ENCODE measurements around the gene FUBP3. TPM values are rescaled to one million over a fixed set of nuclear protein-coding genes. Genes with fewer than 3 reads are reported as not detected.
"Not testable (repeated sequence)": the region's sequence is repeated elsewhere in the genome, so short reads cannot be mapped to it uniquely, and the experiment has no call there.

FUBP3 gene
- polyA plus RNA-seq, 1 donor: 67.9 TPM

GRCh38 chr9:130555061-130555460, 24.3 kb upstream of the FUBP3 start:
- H3K27me3 ChIP-seq (ENCODE audit: control insufficient read depth, insufficient read depth, low read length): peaks cover 4% of the 10 kb centered on the region
- no peak overlapping the region for H3K27ac ChIP-seq (ENCODE audit: low read length)
- no peak for DNase-seq
- WGBS (ENCODE audit: insufficient coverage, low lambda C conversion rate): no CpG with 5 or more reads among the region's 6 CpGs
- no peaks in the 10 kb centered on the region for H3K9me3 ChIP-seq (ENCODE audit: control insufficient read depth, low read depth, low read length)
- H3K36me3 ChIP-seq (ENCODE audit: control insufficient read depth, insufficient read depth, low read length): no peaks in the 10 kb centered on the region
- no peaks in the 10 kb centered on the region for H3K4me1 ChIP-seq (ENCODE audit: control insufficient read depth, insufficient read depth, low read length)
- no peak overlapping the region for H3K4me3 ChIP-seq (ENCODE audit: low read length)

DNA sequence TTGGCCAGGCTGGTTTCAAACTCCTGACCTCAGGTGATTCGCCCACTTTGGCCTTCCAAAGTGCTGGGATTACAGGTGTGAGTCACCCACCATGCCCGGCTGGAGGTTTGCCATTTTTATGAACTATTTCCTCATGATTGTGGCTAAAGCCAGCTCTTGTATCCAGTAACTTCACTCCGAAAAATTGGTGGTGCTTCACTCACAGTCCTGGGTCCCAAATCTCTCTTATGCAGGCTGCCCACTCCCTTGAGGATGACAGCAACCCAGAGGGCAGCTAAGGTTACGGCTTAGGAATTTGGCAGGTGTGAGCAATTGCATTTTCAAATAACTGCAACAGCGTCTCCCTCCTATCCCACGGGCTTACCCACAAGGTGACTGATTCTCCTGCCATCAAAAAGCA, 23.4 kb upstream of the FUBP3 start:
- Histone ChIP-seq H3K27me3 (ENCODE audit: control insufficient read depth, insufficient read depth, low read length) (peaks cover 4% of the 10 kb centered on the region), H3K36me3 (ENCODE audit: control insufficient read depth, insufficient read depth, low read length) (no peaks in the 10 kb centered on the region), H3K9me3 (ENCODE audit: control insufficient read depth, low read depth, low read length) (no peaks in the 10 kb centered on the region), H3K27ac (ENCODE audit: low read length) (no peak overlapping the region), H3K4me3 (ENCODE audit: low read length) (no peak overlapping the region), H3K4me1 (ENCODE audit: control insufficient read depth, insufficient read depth, low read length) (no peaks in the 10 kb centered on the region)
- no CpG with 5 or more reads among the region's 6 CpGs for WGBS (ENCODE audit: insufficient coverage, low lambda C conversion rate)
- DNase-seq: no peak

GRCh38 chr9:130556396-130557076, 22.8 kb upstream of the FUBP3 start:
- no peak for DNase-seq
- Histone ChIP-seq H3K4me1 (ENCODE audit: control insufficient read depth, insufficient read depth, low read length) (no peaks in the 10 kb centered on the region), H3K36me3 (ENCODE audit: control insufficient read depth, insufficient read depth, low read length) (no peaks in the 10 kb centered on the region), H3K27me3 (ENCODE audit: control insufficient read depth, insufficient read depth, low read length) (peaks cover 4% of the 10 kb centered on the region), H3K9me3 (ENCODE audit: control insufficient read depth, low read depth, low read length) (no peaks in the 10 kb centered on the region), H3K27ac (ENCODE audit: low read length) (no peak overlapping the region), H3K4me3 (ENCODE audit: low read length) (no peak overlapping the region)
- WGBS (ENCODE audit: insufficient coverage, low lambda C conversion rate): no CpG with 5 or more reads among the region's 18 CpGs

GRCh38 chr9:130557077-130557468, 22.3 kb upstream of the FUBP3 start:
- Histone ChIP-seq H3K4me1 (ENCODE audit: control insufficient read depth, insufficient read depth, low read length) (no peaks in the 10 kb centered on the region), H3K9me3 (ENCODE audit: control insufficient read depth, low read depth, low read length) (no peaks in the 10 kb centered on the region), H3K27me3 (ENCODE audit: control insufficient read depth, insufficient read depth, low read length) (peaks cover 4% of the 10 kb centered on the region), H3K36me3 (ENCODE audit: control insufficient read depth, insufficient read depth, low read length) (no peaks in the 10 kb centered on the region), H3K27ac (ENCODE audit: low read length) (no peak overlapping the region), H3K4me3 (ENCODE audit: low read length) (no peak overlapping the region)
- no peak for DNase-seq
- WGBS (ENCODE audit: insufficient coverage, low lambda C conversion rate): no CpG with 5 or more reads among the region's 6 CpGs

GRCh38 chr9:130561056-130561455, 18.3 kb upstream of the FUBP3 start:
- WGBS (ENCODE audit: insufficient coverage, low lambda C conversion rate): no CpG with 5 or more reads among the region's 2 CpGs
- no peaks in the 10 kb centered on the region for H3K4me1 ChIP-seq (ENCODE audit: control insufficient read depth, insufficient read depth, low read length)
- peaks cover 2% of the 10 kb centered on the region for H3K27me3 ChIP-seq (ENCODE audit: control insufficient read depth, insufficient read depth, low read length)
- H3K27ac ChIP-seq (ENCODE audit: low read length): no peak overlapping the region
- DNase-seq: no peak
- H3K36me3 ChIP-seq (ENCODE audit: control insufficient read depth, insufficient read depth, low read length): no peaks in the 10 kb centered on the region
- no peak overlapping the region for H3K4me3 ChIP-seq (ENCODE audit: low read length)
- no peaks in the 10 kb centered on the region for H3K9me3 ChIP-seq (ENCODE audit: control insufficient read depth, low read depth, low read length)

GRCh38 chr9:130562525-130562924, 16.9 kb upstream of the FUBP3 start:
- H3K27ac ChIP-seq (ENCODE audit: low read length); H3K4me1 ChIP-seq (ENCODE audit: control insufficient read depth, insufficient read depth, low read length); H3K36me3 ChIP-seq (ENCODE audit: control insufficient read depth, insufficient read depth, low read length); H3K9me3 ChIP-seq (ENCODE audit: control insufficient read depth, low read depth, low read length); H3K27me3 ChIP-seq (ENCODE audit: control insufficient read depth, insufficient read depth, low read length); DNase-seq; H3K4me3 ChIP-seq (ENCODE audit: low read length): not testable (repeated sequence)
- 60% methylated on average over 1 of the region's 4 CpGs for WGBS (ENCODE audit: insufficient coverage, low lambda C conversion rate)

- Histone ChIP-seq H3K9me3 (ENCODE audit: control insufficient read depth, low read depth, low read length) (no peaks in the 10 kb centered on the region), H3K4me3 (ENCODE audit: low read length) (no peak overlapping the region), H3K4me1 (ENCODE audit: control insufficient read depth, insufficient read depth, low read length) (no peaks in the 10 kb centered on the region), H3K27me3 (ENCODE audit: control insufficient read depth, insufficient read depth, low read length) (no peaks in the 10 kb centered on the region), H3K36me3 (ENCODE audit: control insufficient read depth, insufficient read depth, low read length) (no peaks in the 10 kb centered on the region), H3K27ac (ENCODE audit: low read length) (no peak overlapping the region)
- no peak for DNase-seq
- no CpG with 5 or more reads among the region's 7 CpGs for WGBS (ENCODE audit: insufficient coverage, low lambda C conversion rate)
Observed at GRCh38 chr9:130563797-130564196, 15.6 kb upstream of the FUBP3 start.

GRCh38 chr9:130565792-130566191, 13.6 kb upstream of the FUBP3 start:
- no peak for DNase-seq
- H3K27ac ChIP-seq (ENCODE audit: low read length): no peak overlapping the region
- no peaks in the 10 kb centered on the region for H3K36me3 ChIP-seq (ENCODE audit: control insufficient read depth, insufficient read depth, low read length)
- no peaks in the 10 kb centered on the region for H3K9me3 ChIP-seq (ENCODE audit: control insufficient read depth, low read depth, low read length)
- H3K27me3 ChIP-seq (ENCODE audit: control insufficient read depth, insufficient read depth, low read length): no peaks in the 10 kb centered on the region
- WGBS (ENCODE audit: insufficient coverage, low lambda C conversion rate): no CpG with 5 or more reads among the region's 3 CpGs
- no peak overlapping the region for H3K4me3 ChIP-seq (ENCODE audit: low read length)
- no peaks in the 10 kb centered on the region for H3K4me1 ChIP-seq (ENCODE audit: control insufficient read depth, insufficient read depth, low read length)

- WGBS (ENCODE audit: insufficient coverage, low lambda C conversion rate): 60% methylated on average over 1 of the region's 10 CpGs
- H3K9me3 ChIP-seq (ENCODE audit: control insufficient read depth, low read depth, low read length): no peaks in the 10 kb centered on the region
- no peak overlapping the region for H3K4me3 ChIP-seq (ENCODE audit: low read length)
- no peaks in the 10 kb centered on the region for H3K27me3 ChIP-seq (ENCODE audit: control insufficient read depth, insufficient read depth, low read length)
- H3K36me3 ChIP-seq (ENCODE audit: control insufficient read depth, insufficient read depth, low read length): no peaks in the 10 kb centered on the region
- no peak overlapping the region for H3K27ac ChIP-seq (ENCODE audit: low read length)
- no peak for DNase-seq
- H3K4me1 ChIP-seq (ENCODE audit: control insufficient read depth, insufficient read depth, low read length): no peaks in the 10 kb centered on the region
Observed at GRCh38 chr9:130570208-130570607, 9.2 kb upstream of the FUBP3 start.

GRCh38 chr9:130575514-130575913, 3.9 kb upstream of the FUBP3 start:
- Histone ChIP-seq H3K4me3 (ENCODE audit: low read length) (no peak overlapping the region), H3K4me1 (ENCODE audit: control insufficient read depth, insufficient read depth, low read length) (peaks cover 2% of the 10 kb centered on the region), H3K27ac (ENCODE audit: low read length) (no peak overlapping the region), H3K9me3 (ENCODE audit: control insufficient read depth, low read depth, low read length) (no peaks in the 10 kb centered on the region), H3K36me3 (ENCODE audit: control insufficient read depth, insufficient read depth, low read length) (no peaks in the 10 kb centered on the region), H3K27me3 (ENCODE audit: control insufficient read depth, insufficient read depth, low read length) (no peaks in the 10 kb centered on the region)
- no peak for DNase-seq
- no CpG with 5 or more reads among the region's 3 CpGs for WGBS (ENCODE audit: insufficient coverage, low lambda C conversion rate)

DNA sequence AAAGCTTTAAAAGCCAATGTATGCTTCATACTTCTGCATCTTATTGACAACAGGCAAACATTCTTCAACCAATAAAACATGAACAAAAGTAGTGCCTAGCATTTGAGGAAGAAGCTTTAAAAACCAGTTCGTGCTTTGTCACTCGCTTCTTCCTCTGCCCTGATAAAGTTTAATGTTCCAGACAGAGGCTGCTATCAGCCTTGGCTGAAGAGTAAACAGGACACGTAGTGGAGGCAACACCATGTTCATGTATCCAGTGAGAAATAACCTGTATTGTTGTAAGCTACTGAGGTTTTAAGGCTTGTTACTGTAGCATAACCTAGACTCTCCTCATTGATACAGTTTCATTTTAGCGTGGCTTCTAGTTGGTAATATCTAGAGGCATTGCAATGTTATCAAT, 3.2 kb upstream of the FUBP3 start:
- Histone ChIP-seq H3K4me1 (ENCODE audit: control insufficient read depth, insufficient read depth, low read length) (peaks cover 3% of the 10 kb centered on the region), H3K27me3 (ENCODE audit: control insufficient read depth, insufficient read depth, low read length) (no peaks in the 10 kb centered on the region), H3K27ac (ENCODE audit: low read length) (no peak overlapping the region), H3K9me3 (ENCODE audit: control insufficient read depth, low read depth, low read length) (no peaks in the 10 kb centered on the region), H3K4me3 (ENCODE audit: low read length) (no peak overlapping the region), H3K36me3 (ENCODE audit: control insufficient read depth, insufficient read depth, low read length) (no peaks in the 10 kb centered on the region)
- WGBS (ENCODE audit: insufficient coverage, low lambda C conversion rate): no CpG with 5 or more reads among the region's 4 CpGs
- DNase-seq: no peak

All from large intestine (tissue), 3 donors.